Measurements from ENCODE around the gene EEA1.

Gene EEA1

DNA sequence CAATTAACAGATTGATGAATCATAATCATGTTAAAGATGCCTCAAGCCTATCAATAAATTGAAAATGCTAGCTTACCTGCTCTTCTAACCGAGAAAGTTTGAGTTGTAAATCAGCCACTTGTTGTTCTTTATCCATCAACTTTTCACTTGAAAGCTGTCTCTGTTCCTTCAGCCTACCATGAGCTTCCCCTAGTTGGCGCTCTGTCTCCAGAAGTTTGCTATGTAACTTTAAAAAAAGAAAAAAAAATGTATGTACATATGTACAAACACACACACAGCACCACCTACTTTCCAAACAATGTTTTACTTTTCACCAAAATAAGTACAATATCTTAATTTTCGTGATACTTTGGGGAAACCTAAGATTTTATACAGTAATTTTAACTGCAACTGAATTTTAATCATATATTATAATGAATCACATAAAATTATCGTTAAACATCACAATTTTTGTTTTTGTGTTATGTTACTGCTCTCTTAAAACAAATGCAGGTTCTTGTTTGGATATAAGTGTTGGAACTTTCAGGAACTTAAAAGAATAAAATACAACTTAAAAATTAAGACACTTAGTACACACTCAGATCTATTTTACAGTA, 101.2 kb downstream of the EEA1 start:
- Histone ChIP-seq H3K27me3 (ENCODE audit: insufficient read depth, low read depth, severe bottlenecking) (no peaks in the 10 kb centered on the region), H3K9me3 (ENCODE audit: severe bottlenecking) (no peaks in the 10 kb centered on the region), H3K27ac (no peak overlapping the region), H3K4me3 (ENCODE audit: low read depth, low read length) (no peak overlapping the region), H3K36me3 (peaks cover 3% of the 10 kb centered on the region; the same call in 1 of the 2 replicates)
- DNase-seq, result peak; percentile 30
- TF ChIP-seq, protein P1, sequence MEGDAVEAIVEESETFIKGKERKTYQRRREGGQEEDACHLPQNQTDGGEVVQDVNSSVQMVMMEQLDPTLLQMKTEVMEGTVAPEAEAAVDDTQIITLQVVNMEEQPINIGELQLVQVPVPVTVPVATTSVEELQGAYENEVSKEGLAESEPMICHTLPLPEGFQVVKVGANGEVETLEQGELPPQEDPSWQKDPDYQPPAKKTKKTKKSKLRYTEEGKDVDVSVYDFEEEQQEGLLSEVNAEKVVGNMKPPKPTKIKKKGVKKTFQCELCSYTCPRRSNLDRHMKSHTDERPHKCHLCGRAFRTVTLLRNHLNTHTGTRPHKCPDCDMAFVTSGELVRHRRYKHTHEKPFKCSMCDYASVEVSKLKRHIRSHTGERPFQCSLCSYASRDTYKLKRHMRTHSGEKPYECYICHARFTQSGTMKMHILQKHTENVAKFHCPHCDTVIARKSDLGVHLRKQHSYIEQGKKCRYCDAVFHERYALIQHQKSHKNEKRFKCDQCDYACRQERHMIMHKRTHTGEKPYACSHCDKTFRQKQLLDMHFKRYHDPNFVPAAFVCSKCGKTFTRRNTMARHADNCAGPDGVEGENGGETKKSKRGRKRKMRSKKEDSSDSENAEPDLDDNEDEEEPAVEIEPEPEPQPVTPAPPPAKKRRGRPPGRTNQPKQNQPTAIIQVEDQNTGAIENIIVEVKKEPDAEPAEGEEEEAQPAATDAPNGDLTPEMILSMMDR (IDR thresholded peaks at IDR 0.05; ENCODE audit: low read depth, low read length), result peak; percentile 62

DNA sequence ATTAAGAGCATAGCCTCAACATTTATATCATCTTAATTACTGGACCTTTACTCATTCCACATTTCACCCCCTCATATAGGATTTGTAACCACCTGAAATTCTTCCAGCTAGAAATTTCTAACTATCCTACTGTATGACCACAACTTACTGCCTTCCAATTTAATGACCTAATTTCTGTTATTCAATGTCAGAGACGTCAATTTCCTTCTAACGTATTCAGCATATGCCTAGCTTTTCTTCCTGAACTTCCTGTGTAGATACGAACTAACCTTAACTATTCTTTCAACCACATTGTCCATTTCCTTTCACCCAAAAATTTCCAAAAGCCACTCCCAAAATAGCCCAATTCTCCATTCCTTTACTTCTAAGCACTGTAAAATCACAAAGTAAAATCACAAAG, 108.0 kb downstream of the EEA1 start:
- Histone ChIP-seq H3K27me3 (ENCODE audit: insufficient read depth, low read depth, severe bottlenecking) (no peaks in the 10 kb centered on the region), H3K9me3 (ENCODE audit: severe bottlenecking) (no peaks in the 10 kb centered on the region), H3K27ac (no peak overlapping the region), H3K4me3 (ENCODE audit: low read depth, low read length) (no peak overlapping the region), H3K36me3 (peaks cover 4% of the 10 kb centered on the region)
- DNase-seq, result no peak
- TF ChIP-seq, protein P1 (IDR thresholded peaks at IDR 0.05; ENCODE audit: low read depth, low read length), result no peak

DNA sequence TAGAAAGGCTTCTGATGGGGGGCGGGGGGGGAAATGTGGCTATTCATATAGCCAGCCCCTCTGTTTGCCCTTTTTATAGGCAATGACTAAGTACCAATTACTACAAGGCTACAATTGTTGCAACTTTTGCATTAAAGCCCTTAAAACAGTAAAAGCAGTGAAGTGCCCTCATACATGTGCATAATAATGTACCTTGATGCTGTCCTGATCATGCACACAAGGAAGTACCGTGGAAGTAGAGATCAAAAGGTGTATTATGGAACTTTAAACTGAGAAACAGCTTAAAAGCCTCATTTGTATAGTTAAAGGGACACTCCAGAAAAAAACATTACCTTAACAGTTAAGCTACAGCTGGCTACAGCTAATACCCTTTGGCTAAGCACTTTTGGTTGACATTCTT, 114.5 kb downstream of the EEA1 start:
- Histone ChIP-seq H3K27ac (no peak overlapping the region), H3K4me3 (ENCODE audit: low read depth, low read length) (no peak overlapping the region), H3K36me3 (peaks cover 5% of the 10 kb centered on the region), H3K9me3 (ENCODE audit: severe bottlenecking) (no peaks in the 10 kb centered on the region), H3K27me3 (ENCODE audit: insufficient read depth, low read depth, severe bottlenecking) (no peaks in the 10 kb centered on the region)
- TF ChIP-seq, protein P1 (IDR thresholded peaks at IDR 0.05; ENCODE audit: low read depth, low read length), result no peak
- no peak for DNase-seq

DNA sequence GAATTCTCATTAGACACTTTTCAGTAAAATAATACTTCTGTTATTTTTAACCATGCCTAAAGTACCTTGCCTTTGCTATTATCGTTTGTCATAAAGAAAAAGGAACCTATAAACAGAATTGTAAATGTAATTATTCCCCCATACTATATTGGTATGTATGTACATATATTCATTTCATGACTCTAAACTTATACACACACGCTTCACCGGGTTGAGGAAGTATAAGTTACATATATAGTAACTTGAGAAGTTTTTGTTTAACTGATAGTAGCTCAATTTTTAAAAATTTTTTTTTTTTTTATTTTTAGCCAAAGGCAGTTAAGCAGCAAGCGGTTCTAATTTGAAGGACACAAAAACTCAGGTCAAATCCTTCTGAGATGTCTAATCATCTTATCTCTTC, 118.7 kb downstream of the EEA1 start:
- Histone ChIP-seq H3K4me3 (ENCODE audit: low read depth, low read length) (no peak overlapping the region), H3K27ac (no peak overlapping the region), H3K36me3 (peaks cover 16% of the 10 kb centered on the region), H3K9me3 (ENCODE audit: severe bottlenecking) (no peaks in the 10 kb centered on the region), H3K27me3 (ENCODE audit: insufficient read depth, low read depth, severe bottlenecking) (no peaks in the 10 kb centered on the region)
- DNase-seq, result no peak
- TF ChIP-seq, protein P1 (IDR thresholded peaks at IDR 0.05; ENCODE audit: low read depth, low read length), result no peak

DNA sequence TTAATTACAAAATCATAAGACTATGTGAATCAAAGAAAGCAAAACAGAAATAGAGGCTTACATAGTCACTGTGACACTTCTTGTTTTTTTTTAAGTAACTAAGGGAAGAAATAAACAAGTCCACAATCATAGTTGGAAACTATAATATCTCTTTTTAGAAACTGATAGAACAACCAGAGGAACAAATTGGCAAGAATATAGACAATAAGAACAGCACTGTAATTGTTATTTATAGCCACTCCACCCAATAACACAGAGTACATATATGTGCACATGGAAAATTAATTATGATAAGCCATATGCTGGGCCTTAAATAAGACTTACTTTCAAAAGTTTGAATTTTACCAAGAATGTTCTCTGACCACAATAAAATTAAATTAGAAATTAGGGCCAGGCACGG, 125.2 kb downstream of the EEA1 start:
- Histone ChIP-seq H3K27me3 (ENCODE audit: insufficient read depth, low read depth, severe bottlenecking) (no peaks in the 10 kb centered on the region), H3K9me3 (ENCODE audit: severe bottlenecking) (no peaks in the 10 kb centered on the region), H3K36me3 (peaks cover 16% of the 10 kb centered on the region), H3K27ac (no peak overlapping the region), H3K4me3 (ENCODE audit: low read depth, low read length) (no peak overlapping the region)
- TF ChIP-seq, protein P1 (IDR thresholded peaks at IDR 0.05; ENCODE audit: low read depth, low read length), result no peak
- no peak for DNase-seq

DNA sequence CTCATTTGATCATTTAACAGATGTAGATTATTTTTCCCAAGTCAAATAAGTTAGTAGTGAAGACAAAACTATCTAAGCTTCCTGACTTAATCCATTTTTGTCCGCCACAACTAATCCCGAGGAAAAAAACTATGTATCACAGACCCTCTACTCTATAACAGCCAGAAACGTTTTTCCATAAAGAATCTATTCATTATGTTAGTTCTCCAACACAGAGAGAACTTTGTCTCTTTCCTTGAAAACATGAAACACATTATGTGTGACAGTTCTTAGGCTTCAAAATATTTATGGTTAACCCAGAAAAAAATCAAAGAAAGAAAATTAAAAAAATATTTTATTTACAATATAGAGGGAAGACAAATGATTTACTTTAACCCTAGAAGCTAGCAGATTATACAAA, 126.2 kb downstream of the EEA1 start:
- DNase-seq, result no peak
- no peak overlapping the region for H3K27ac ChIP-seq
- no peaks in the 10 kb centered on the region for H3K9me3 ChIP-seq (ENCODE audit: severe bottlenecking)
- TF ChIP-seq, protein P1 (IDR thresholded peaks at IDR 0.05; ENCODE audit: low read depth, low read length), result no peak
- no peak overlapping the region for H3K4me3 ChIP-seq (ENCODE audit: low read depth, low read length)
- no peaks in the 10 kb centered on the region for H3K27me3 ChIP-seq (ENCODE audit: insufficient read depth, low read depth, severe bottlenecking)
- peaks cover 11% of the 10 kb centered on the region for H3K36me3 ChIP-seq
